Panc1 (cell line): ENCODE measurements around the gene SGPP1. TPM values are rescaled to one million over a fixed set of nuclear protein-coding genes. Genes with fewer than 3 reads are reported as not detected.

Source experiments
- ATAC-seq: fragments of 200-7000 bp; cut with Tn5 transposase; 2 replicates; pipeline ENCODE4 v1.9.1; 2020; ENCODE audit warnings: mild to moderate bottlenecking, moderate library complexity
- BruUV-seq: library from RNA; stranded (reverse); fragments of 400-500 nt; replicated peaks from 2 replicates; lab custom pipeline; 2021; lab: Mats Ljungman, UMichigan
- CTCF ChIA-PET: fragments of 300-600 bp; sonication (Branson Sonifier 250); formaldehyde crosslinking; loops from one replicate; lab custom pipeline; 2022; ENCODE audit warnings: antibody characterized with exemption; lab: Charles Lee
- POLR2A ChIA-PET: fragments of 300-600 bp; sonication (Branson Sonifier 250); formaldehyde crosslinking; loops from one replicate; lab custom pipeline; 2022; ENCODE audit warnings: antibody characterized with exemption; lab: Charles Lee
- DNase-seq: peaks from one replicate; pipeline ENCODE4 v3.0.0-alpha.2; 2010; ENCODE audit warnings: low read depth, low spot score
- H3K27ac ChIP-seq: 2 replicates; pipeline ENCODE4 v1.5.1; 2011; ENCODE audit warnings: mild to moderate bottlenecking, low read length, inconsistent platforms
- H3K27me3 ChIP-seq: fragments of 200-500 bp; sonication (Bioruptor generic); 2 replicates; pipeline ENCODE4 v1.6.0; 2014; ENCODE audit warnings: low read length, inconsistent platforms; ENCODE audit not compliant: control insufficient read depth, insufficient read depth
- H3K36me3 ChIP-seq: fragments of 200-500 bp; sonication (Bioruptor generic); 2 replicates; pipeline ENCODE4 v1.5.1; 2014; ENCODE audit warnings: inconsistent platforms, mild to moderate bottlenecking, low read length, moderate library complexity; ENCODE audit not compliant: control insufficient read depth, insufficient read depth
- H3K4me1 ChIP-seq: 2 replicates; pipeline ENCODE4 v1.5.1; 2011; ENCODE audit warnings: inconsistent platforms, mild to moderate bottlenecking, low read length, moderate library complexity; ENCODE audit not compliant: control insufficient read depth, insufficient read depth
- H3K4me3 ChIP-seq, 2 experiments: 2 replicates each; pipeline ENCODE4 v1.5.1; 2011 to 2012; ENCODE audit warnings: low read depth in 2 of 2, low read length in 2 of 2, mild to moderate bottlenecking in 2 of 2, inconsistent platforms in 1 of 2, moderate library complexity in 1 of 2
- H3K9me3 ChIP-seq: fragments of 200-500 bp; sonication (Bioruptor generic); 2 replicates; pipeline ENCODE4 v1.5.1; 2014; ENCODE audit warnings: low read depth, mild to moderate bottlenecking, inconsistent platforms, low read length, moderate library complexity; ENCODE audit not compliant: control insufficient read depth, insufficient read depth
- POLR2AphosphoS5 ChIP-seq: IDR thresholded peaks from 2 replicates; pipeline ENCODE4 v1.6.1; 2012; ENCODE audit warnings: mild to moderate bottlenecking, low read depth, low read length, moderate library complexity
- SIN3A ChIP-seq: IDR thresholded peaks from 2 replicates; pipeline ENCODE4 v1.6.1; 2012; ENCODE audit warnings: low read depth, mild to moderate bottlenecking, low read length, moderate library complexity, borderline replicate concordance; ENCODE audit not compliant: insufficient read depth
- TCF7L2 ChIP-seq: IDR thresholded peaks from 2 replicates; pipeline ENCODE4 v1.6.1; 2011; ENCODE audit warnings: mild to moderate bottlenecking, low read depth, low read length, inconsistent platforms
- in situ Hi-C: cut with HindIII; loops from 2 replicates; pipeline ENCODE4 v1.10.0; 2016; ENCODE audit warnings: low sequenced_read_pairs, low pct_unique_long_range_greater_than_20kb
- intact Hi-C: fragments of 100-400 bp; cut with micrococcal nuclease; formaldehyde crosslinking; loops from one replicate; pipeline ENCODE4 v1.10.0; 2022; ENCODE audit not compliant: unreplicated experiment
- total RNA-seq: library from RNA; stranded (reverse); gene quantifications from one replicate; pipeline ENCODE4 v1.2.1, GENCODE V29; 2021; ENCODE audit not compliant: unreplicated experiment
- TF ChIP-seq, protein P1 (sequence below): fragments of 450-650 bp; IDR thresholded peaks from 2 replicates; pipeline ENCODE4 v1.5.1; 2017; ENCODE audit warnings: mild to moderate bottlenecking
- TF ChIP-seq, protein P2 (sequence below), 2 experiments: IDR thresholded peaks; 2 replicates each; pipeline ENCODE4 v1.6.1; 2011 to 2012; ENCODE audit warnings: low read depth in 2 of 2, control low read depth in 1 of 2, low read length in 1 of 2, mild to moderate bottlenecking in 1 of 2, moderate library complexity in 1 of 2; ENCODE audit not compliant: insufficient read depth in 1 of 2

The SGPP1 gene
- total RNA-seq, 1 experiment from 2014 or later, result 30.0 TPM

DNA sequence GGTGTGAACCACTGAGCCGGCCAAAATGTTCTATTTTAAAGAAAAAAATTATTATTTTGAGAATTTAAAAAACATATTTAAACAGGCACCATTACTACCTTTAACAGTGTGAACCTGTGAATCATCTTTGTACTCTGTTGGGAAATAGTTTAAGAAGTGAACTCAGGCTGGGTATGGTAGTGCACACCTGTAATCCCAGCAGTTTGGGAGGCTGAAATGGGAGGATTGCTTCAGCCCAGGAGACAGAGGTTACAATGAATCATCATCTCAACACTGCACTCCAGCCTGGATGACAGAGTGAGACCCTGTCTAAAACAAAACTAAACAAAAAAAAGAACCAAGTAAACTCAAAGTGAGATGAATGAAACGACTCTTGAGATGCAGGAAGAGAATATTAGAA is 83.1 kb downstream of the SGPP1 start:
- Histone ChIP-seq H3K4me3 (no peak overlapping the region), H3K9me3 (no peaks in the 10 kb centered on the region), H3K27me3 (no peaks in the 10 kb centered on the region), H3K4me1 (peaks cover 2% of the 10 kb centered on the region; the same call in 1 of the 2 replicates), H3K36me3 (no peaks in the 10 kb centered on the region; the same call in 1 of the 2 replicates), H3K27ac (peak overlapping the region; percentile 51; the same call in 1 of the 2 replicates)
- no peak for ATAC-seq
- DNase-seq, result no peak
- intact Hi-C loops (loop anchor here (10.0 kb wide), 1 partner anchor 120 kb away; no protein-coding TSS in a partner anchor), in situ Hi-C loops (no loop called here)
- CTCF ChIA-PET, result no interaction called here
- no peak for TF ChIP-seq TCF7L2
- TF ChIP-seq SIN3A, result no peak
- TF ChIP-seq, protein P1, sequence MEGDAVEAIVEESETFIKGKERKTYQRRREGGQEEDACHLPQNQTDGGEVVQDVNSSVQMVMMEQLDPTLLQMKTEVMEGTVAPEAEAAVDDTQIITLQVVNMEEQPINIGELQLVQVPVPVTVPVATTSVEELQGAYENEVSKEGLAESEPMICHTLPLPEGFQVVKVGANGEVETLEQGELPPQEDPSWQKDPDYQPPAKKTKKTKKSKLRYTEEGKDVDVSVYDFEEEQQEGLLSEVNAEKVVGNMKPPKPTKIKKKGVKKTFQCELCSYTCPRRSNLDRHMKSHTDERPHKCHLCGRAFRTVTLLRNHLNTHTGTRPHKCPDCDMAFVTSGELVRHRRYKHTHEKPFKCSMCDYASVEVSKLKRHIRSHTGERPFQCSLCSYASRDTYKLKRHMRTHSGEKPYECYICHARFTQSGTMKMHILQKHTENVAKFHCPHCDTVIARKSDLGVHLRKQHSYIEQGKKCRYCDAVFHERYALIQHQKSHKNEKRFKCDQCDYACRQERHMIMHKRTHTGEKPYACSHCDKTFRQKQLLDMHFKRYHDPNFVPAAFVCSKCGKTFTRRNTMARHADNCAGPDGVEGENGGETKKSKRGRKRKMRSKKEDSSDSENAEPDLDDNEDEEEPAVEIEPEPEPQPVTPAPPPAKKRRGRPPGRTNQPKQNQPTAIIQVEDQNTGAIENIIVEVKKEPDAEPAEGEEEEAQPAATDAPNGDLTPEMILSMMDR, result no peak
- TF ChIP-seq, protein P2, sequence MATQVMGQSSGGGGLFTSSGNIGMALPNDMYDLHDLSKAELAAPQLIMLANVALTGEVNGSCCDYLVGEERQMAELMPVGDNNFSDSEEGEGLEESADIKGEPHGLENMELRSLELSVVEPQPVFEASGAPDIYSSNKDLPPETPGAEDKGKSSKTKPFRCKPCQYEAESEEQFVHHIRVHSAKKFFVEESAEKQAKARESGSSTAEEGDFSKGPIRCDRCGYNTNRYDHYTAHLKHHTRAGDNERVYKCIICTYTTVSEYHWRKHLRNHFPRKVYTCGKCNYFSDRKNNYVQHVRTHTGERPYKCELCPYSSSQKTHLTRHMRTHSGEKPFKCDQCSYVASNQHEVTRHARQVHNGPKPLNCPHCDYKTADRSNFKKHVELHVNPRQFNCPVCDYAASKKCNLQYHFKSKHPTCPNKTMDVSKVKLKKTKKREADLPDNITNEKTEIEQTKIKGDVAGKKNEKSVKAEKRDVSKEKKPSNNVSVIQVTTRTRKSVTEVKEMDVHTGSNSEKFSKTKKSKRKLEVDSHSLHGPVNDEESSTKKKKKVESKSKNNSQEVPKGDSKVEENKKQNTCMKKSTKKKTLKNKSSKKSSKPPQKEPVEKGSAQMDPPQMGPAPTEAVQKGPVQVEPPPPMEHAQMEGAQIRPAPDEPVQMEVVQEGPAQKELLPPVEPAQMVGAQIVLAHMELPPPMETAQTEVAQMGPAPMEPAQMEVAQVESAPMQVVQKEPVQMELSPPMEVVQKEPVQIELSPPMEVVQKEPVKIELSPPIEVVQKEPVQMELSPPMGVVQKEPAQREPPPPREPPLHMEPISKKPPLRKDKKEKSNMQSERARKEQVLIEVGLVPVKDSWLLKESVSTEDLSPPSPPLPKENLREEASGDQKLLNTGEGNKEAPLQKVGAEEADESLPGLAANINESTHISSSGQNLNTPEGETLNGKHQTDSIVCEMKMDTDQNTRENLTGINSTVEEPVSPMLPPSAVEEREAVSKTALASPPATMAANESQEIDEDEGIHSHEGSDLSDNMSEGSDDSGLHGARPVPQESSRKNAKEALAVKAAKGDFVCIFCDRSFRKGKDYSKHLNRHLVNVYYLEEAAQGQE (IDR thresholded peaks at IDR 0.05; ENCODE audit: insufficient read depth in 1 of 2, low read depth in 2 of 2, low read length in 1 of 2), result no peak
- TF ChIP-seq POLR2AphosphoS5, result no peak
- POLR2A ChIA-PET, result interaction anchor here (1.0 kb wide), 1 partner anchor 25 kb away, joined by 3 read pairs; no protein-coding TSS in a partner anchor
- no TSS peak for BruUV-seq

DNA sequence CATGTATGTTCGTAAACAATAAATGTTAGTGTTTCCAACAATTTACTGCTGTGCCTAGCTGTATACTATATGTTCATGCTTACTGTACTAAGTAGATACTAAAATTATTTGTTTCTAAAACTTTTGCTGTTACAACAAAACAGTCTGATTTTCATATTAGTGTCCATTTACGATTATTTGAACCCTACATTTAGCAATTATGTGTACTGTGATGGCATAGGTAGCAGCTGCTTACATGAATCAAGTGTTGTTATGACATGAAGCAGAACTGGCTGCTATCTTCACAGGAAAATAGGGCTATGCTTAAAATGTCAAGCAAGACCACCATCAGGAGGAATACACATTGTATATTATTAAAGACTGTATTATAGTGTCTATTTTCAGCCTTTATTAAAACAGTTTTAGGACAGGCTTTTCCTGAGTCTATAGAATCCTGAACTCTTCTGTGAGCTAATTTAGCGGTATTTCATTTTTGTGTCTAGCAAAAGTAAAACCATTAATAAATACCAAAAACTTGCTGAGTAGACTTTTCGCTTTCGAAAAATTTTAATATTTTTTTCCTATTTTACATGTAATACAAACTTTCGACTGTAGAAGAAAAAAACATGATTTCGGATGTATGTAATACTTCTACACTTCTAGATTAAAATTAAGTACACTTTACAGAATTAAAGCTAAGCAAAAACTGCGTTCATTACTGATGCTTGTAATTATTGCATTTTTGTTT is 85.0 kb downstream of the SGPP1 start:
- DNase-seq, result no peak

More for the DNA sequence above, 85.0 kb downstream of the SGPP1 start:
- in situ Hi-C loops (no loop called here), intact Hi-C loops (loop anchor here (10.0 kb wide), 1 partner anchor 122 kb away; no protein-coding TSS in a partner anchor)
- no peak for ATAC-seq
- peak overlapping the region; percentile 89 to 91 for H3K4me3 ChIP-seq
- ChIA-PET CTCF (no interaction called here), POLR2A (interaction anchor here (0.6 to 1.2 kb wide), 2 partner anchors 40 to 83 kb away, joined by 3 to 5 read pairs; no protein-coding TSS in a partner anchor)
- TF ChIP-seq, protein P1, result no peak
- TF ChIP-seq, protein P2 (IDR thresholded peaks at IDR 0.05; ENCODE audit: insufficient read depth in 1 of 2, low read depth in 2 of 2, low read length in 1 of 2), result no peak
- no peaks in the 10 kb centered on the region for H3K27me3 ChIP-seq
- no peaks in the 10 kb centered on the region for H3K9me3 ChIP-seq
- H3K4me1 ChIP-seq, result peaks cover 12% of the 10 kb centered on the region; the same call in 1 of the 2 replicates
- no TSS peak for BruUV-seq
- peak overlapping the region; percentile 96 for H3K27ac ChIP-seq
- H3K36me3 ChIP-seq, result no peaks in the 10 kb centered on the region; the same call in 1 of the 2 replicates
